Measurements from ENCODE around the gene MALT1.

Gene MALT1

DNA sequence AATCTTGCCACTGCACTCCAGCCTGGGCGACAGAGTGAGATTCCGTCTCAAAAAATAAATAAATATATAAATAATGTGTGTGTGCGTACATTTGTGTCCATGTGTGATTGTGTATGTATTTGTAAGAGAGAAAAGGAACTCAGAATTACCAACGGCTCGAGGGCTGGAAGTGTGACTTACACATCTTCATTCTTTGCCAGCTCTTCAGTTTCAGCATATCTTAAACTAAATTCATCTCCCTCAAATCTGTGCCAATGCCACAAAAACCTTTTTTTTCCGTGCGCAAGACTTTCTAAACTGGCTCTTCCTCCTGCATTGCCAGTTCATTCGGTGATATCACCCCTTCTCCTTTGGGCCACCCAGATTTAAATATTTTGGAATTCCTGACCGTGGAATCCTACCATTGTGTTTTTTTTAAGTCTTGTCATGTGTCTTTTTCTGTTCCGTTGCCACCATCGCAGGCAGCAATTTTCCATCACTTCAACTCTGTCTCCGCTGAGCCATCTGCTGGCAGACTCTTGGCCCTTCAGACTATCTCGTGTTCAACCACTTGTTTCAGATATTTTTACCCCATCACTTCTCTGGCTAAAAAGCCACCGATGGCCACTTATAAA, 116.4 kb downstream of the MALT1 start:
- H3K79me2 ChIP-seq (ENCODE audit: low read length) = no peaks in the 10 kb centered on the region
- H3K9ac ChIP-seq (ENCODE audit: low read length) = no peak overlapping the region
- no peaks in the 10 kb centered on the region for H3K36me3 ChIP-seq (replicated peaks; ENCODE audit: insufficient read depth, low read length)
- no peak overlapping the region for H3K27ac ChIP-seq (ENCODE audit: low read length)
- DNase-seq = no peak
- H3K9me2 ChIP-seq (replicated peaks; ENCODE audit: insufficient read depth, low read length) = no peaks in the 10 kb centered on the region
- H4K20me1 ChIP-seq (ENCODE audit: insufficient read depth, low read length) = no peaks in the 10 kb centered on the region
- TF ChIP-seq EZH2phosphoT487 (IDR thresholded peaks at IDR 0.05; ENCODE audit: low read length) (no peak), EZH2 (optimal IDR thresholded peaks at IDR 0.05; ENCODE audit: low read depth, low read length) (no peak)
- TF ChIP-seq, protein P1, sequence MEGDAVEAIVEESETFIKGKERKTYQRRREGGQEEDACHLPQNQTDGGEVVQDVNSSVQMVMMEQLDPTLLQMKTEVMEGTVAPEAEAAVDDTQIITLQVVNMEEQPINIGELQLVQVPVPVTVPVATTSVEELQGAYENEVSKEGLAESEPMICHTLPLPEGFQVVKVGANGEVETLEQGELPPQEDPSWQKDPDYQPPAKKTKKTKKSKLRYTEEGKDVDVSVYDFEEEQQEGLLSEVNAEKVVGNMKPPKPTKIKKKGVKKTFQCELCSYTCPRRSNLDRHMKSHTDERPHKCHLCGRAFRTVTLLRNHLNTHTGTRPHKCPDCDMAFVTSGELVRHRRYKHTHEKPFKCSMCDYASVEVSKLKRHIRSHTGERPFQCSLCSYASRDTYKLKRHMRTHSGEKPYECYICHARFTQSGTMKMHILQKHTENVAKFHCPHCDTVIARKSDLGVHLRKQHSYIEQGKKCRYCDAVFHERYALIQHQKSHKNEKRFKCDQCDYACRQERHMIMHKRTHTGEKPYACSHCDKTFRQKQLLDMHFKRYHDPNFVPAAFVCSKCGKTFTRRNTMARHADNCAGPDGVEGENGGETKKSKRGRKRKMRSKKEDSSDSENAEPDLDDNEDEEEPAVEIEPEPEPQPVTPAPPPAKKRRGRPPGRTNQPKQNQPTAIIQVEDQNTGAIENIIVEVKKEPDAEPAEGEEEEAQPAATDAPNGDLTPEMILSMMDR (IDR thresholded peaks at IDR 0.05; ENCODE audit: low read length) = no peak
- H3K4me1 ChIP-seq (ENCODE audit: low read length) = no peaks in the 10 kb centered on the region
- no peak overlapping the region for H3K4me2 ChIP-seq (ENCODE audit: low read depth, low read length)
- H2AFZ ChIP-seq (ENCODE audit: low read length) = no peak overlapping the region
- no peaks in the 10 kb centered on the region; the same call in 1 of the 2 replicates for H3K27me3 ChIP-seq (replicated peaks; ENCODE audit: insufficient read depth, low read length)
- no peaks in the 10 kb centered on the region for H3K9me3 ChIP-seq (replicated peaks; ENCODE audit: insufficient read depth, low read length)
- H3K4me3 ChIP-seq (ENCODE audit: low read length) = no peak overlapping the region
- no peaks in the 10 kb centered on the region for H3F3A ChIP-seq (ENCODE audit: insufficient read depth, low read length)

DNA sequence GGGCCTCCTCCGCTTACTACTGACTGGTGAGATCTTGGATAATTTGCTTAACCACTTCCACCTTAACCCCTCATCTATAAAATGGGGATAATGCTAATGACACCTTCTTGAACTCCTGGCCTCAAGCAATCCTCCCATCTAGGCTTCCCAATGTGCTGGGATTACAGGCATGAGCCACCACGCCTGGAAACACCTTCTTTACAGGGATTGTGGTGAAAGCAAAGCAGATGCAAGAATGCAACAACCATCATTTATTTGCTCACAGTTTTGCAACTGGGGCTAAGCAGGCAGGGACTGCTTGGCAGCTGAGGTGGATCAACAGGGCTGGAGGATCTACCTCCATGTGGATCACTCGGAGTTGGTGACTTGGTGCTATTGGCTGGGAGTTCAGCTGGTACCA, 117.2 kb downstream of the MALT1 start:
- no peaks in the 10 kb centered on the region for H3K4me1 ChIP-seq (ENCODE audit: low read length)
- no peak for DNase-seq
- H3K4me2 ChIP-seq (ENCODE audit: low read depth, low read length) = no peak overlapping the region
- no peaks in the 10 kb centered on the region for H3K9me2 ChIP-seq (replicated peaks; ENCODE audit: insufficient read depth, low read length)
- no peaks in the 10 kb centered on the region for H3K36me3 ChIP-seq (replicated peaks; ENCODE audit: insufficient read depth, low read length)
- H2AFZ ChIP-seq (ENCODE audit: low read length) = no peak overlapping the region
- no peaks in the 10 kb centered on the region for H4K20me1 ChIP-seq (ENCODE audit: insufficient read depth, low read length)
- H3K27ac ChIP-seq (ENCODE audit: low read length) = no peak overlapping the region
- H3K9ac ChIP-seq (ENCODE audit: low read length) = no peak overlapping the region
- H3K9me3 ChIP-seq (replicated peaks; ENCODE audit: insufficient read depth, low read length) = no peaks in the 10 kb centered on the region
- H3F3A ChIP-seq (ENCODE audit: insufficient read depth, low read length) = no peaks in the 10 kb centered on the region
- no peak overlapping the region for H3K4me3 ChIP-seq (ENCODE audit: low read length)
- TF ChIP-seq, protein P1 (IDR thresholded peaks at IDR 0.05; ENCODE audit: low read length) = no peak
- TF ChIP-seq EZH2phosphoT487 (IDR thresholded peaks at IDR 0.05; ENCODE audit: low read length) (no peak), EZH2 (optimal IDR thresholded peaks at IDR 0.05; ENCODE audit: low read depth, low read length) (no peak)
- H3K27me3 ChIP-seq (replicated peaks; ENCODE audit: insufficient read depth, low read length) = peaks cover 6% of the 10 kb centered on the region; the same call in 1 of the 2 replicates
- H3K79me2 ChIP-seq (ENCODE audit: low read length) = no peaks in the 10 kb centered on the region

DNA sequence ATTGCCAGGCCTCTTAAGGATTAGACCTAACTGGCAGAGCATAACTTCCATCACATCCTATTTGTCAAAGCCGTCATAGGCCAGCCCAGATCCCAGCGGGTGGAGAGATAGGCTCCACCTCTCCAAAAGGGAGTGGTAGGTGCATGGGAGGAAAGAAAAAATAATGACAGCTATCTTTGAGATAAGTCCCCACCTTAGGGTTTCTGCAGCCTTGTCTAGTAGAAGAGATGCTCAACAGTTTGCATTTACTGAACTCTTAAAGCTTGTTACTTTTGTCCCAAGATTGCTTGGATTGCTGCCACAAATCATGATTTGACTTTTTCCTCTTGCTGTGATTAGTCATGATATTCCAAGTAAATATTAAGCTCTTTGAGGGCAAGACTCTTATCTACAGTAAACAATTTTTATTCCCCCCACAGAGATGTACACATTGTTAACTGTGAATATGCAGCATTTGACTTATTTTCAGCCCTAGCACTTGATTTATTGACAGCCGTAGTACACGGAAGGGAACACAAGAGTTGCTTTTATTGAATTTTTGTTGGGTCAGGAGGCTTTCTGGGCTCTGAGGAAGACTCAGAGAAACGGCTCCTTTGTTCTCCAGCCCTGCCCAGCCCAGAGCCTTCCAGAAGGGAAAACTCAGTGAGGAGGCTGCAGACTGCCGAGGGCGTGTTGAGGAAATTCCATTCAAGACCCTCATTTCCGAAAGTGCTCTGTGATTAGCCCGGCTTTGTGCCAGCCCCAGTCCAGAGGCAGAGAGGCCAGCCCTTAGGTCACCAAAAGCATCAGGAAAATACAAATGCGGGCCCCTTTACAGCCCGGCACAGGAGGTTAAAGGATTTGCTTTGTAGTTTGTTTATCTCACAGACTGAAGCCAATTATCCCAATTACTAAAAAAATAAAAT, 118.0 kb downstream of the MALT1 start:
- Histone ChIP-seq H3K9me3 (replicated peaks; ENCODE audit: insufficient read depth, low read length) (no peaks in the 10 kb centered on the region), H3F3A (ENCODE audit: insufficient read depth, low read length) (no peaks in the 10 kb centered on the region), H4K20me1 (ENCODE audit: insufficient read depth, low read length) (no peaks in the 10 kb centered on the region), H3K9me2 (replicated peaks; ENCODE audit: insufficient read depth, low read length) (no peaks in the 10 kb centered on the region), H3K27ac (ENCODE audit: low read length) (no peak overlapping the region), H3K36me3 (replicated peaks; ENCODE audit: insufficient read depth, low read length) (no peaks in the 10 kb centered on the region), H2AFZ (ENCODE audit: low read length) (no peak overlapping the region), H3K4me1 (ENCODE audit: low read length) (no peaks in the 10 kb centered on the region), H3K27me3 (replicated peaks; ENCODE audit: insufficient read depth, low read length) (peaks cover 8% of the 10 kb centered on the region; the same call in 1 of the 2 replicates), H3K9ac (ENCODE audit: low read length) (no peak overlapping the region), H3K79me2 (ENCODE audit: low read length) (no peaks in the 10 kb centered on the region), H3K4me2 (ENCODE audit: low read depth, low read length) (no peak overlapping the region), H3K4me3 (ENCODE audit: low read length) (no peak overlapping the region)
- no peak for TF ChIP-seq EZH2 (optimal IDR thresholded peaks at IDR 0.05; ENCODE audit: low read depth, low read length)
- no peak for DNase-seq
